ENCODE measurements around the gene SLC25A11. TPM values are rescaled to one million over a fixed set of nuclear protein-coding genes. Genes with fewer than 3 reads are reported as not detected.

Gene SLC25A11
- total RNA-seq, result 71.0 and 71.2 TPM in 2 replicates

GRCh38 chr17:4939796-4940554 lies at the start of gene SLC25A11, which contains the start of gene RNF167:
Gene SLC25A11, minus strand, starts transcription at chr17:4940046. Its CDS starts 136 bp downstream, at chr17:4939910.
Gene RNF167, plus strand, starts transcription at chr17:4940268. Its CDS starts 642 bp downstream, at chr17:4940910.

GRCh38 chr17:4986951-4987766 lies 47.3 kb upstream of the SLC25A11 start, which contains the start of gene CAMTA2:
Gene CAMTA2, minus strand, starts transcription at chr17:4987675. Its CDS starts 1,453 bp downstream, at chr17:4986222.

GRCh38 chr17:4967539-4968485 lies 28.0 kb upstream of the SLC25A11 start, which contains the start of gene SPAG7:
Gene SPAG7, minus strand, starts transcription at chr17:4967817. Its CDS starts 13 bp downstream, at chr17:4967804.

GRCh38 chr17:4950746-4951204 lies 10.9 kb upstream of the SLC25A11 start, which contains the start of gene ENO3:
Gene ENO3, plus strand, starts transcription at chr17:4951119. Its CDS starts 711 bp downstream, at chr17:4951830.

GRCh38 chr17:4948166-4948930 lies 8.5 kb upstream of the SLC25A11 start, which contains the start of gene PFN1:
Gene PFN1, minus strand, starts transcription at chr17:4948530. Its CDS starts 136 bp downstream, at chr17:4948394.

GRCh38 chr17:4931963-4932362 lies 7.9 kb downstream of the SLC25A11 start, which contains the start of gene GP1BA:
Gene GP1BA, plus strand, starts transcription at chr17:4932277. Its CDS starts 328 bp downstream, at chr17:4932605.

GRCh38 chr17:4903051-4903818 lies 36.6 kb downstream of the SLC25A11 start, which contains the start of gene CHRNE:
Gene CHRNE, minus strand, starts transcription at chr17:4903098. Its CDS starts 35 bp downstream, at chr17:4903063.

GRCh38 chr17:4899341-4900230 lies 40.3 kb downstream of the SLC25A11 start, which contains the start of gene C17orf107:
Gene C17orf107, plus strand, starts transcription at chr17:4899536. Its CDS starts 227 bp downstream, at chr17:4899763.

Other genes with a start within 250 kb of the SLC25A11 start
- gene PELP1, start 235.9 kb downstream of the SLC25A11 start, total RNA-seq, result 33.1 and 34.1 TPM in 2 replicates
- 10.1 and 15.7 TPM in 2 replicates for gene ARRB2, start 229.4 kb downstream of the SLC25A11 start, total RNA-seq
- 25.0 and 28.1 TPM in 2 replicates for gene MED11, start 208.6 kb downstream of the SLC25A11 start, total RNA-seq
- 0.28 TPM in 1 of 2 replicates, not detected in the other for gene ZMYND15, start 200.2 kb downstream of the SLC25A11 start, total RNA-seq
- gene CXCL16, start 200.1 kb downstream of the SLC25A11 start, total RNA-seq, result 16.3 and 16.7 TPM in 2 replicates
- gene TM4SF5, start 168.2 kb downstream of the SLC25A11 start, total RNA-seq, result not detected in 2 replicates
- gene VMO1, start 153.7 kb downstream of the SLC25A11 start, total RNA-seq, result 4.0 TPM in 1 of 2 replicates, not detected in the other
- not detected in 2 replicates for gene GLTPD2, start 151.1 kb downstream of the SLC25A11 start, total RNA-seq
- gene PSMB6, start 143.9 kb downstream of the SLC25A11 start, total RNA-seq, result 270 and 310 TPM in 2 replicates
- gene PLD2, start 132.9 kb downstream of the SLC25A11 start, total RNA-seq, result 12.7 and 24.6 TPM in 2 replicates
- 81.2 and 108 TPM in 2 replicates for gene MINK1, start 106.7 kb downstream of the SLC25A11 start, total RNA-seq
- gene C17orf107, start 40.5 kb downstream of the SLC25A11 start, total RNA-seq, result 1.1 and 1.2 TPM in 2 replicates
- 0.35 TPM in 1 of 2 replicates, not detected in the other for gene CHRNE, start 36.9 kb downstream of the SLC25A11 start, total RNA-seq
- gene GP1BA, start 7.8 kb downstream of the SLC25A11 start, total RNA-seq, result not detected in 2 replicates
- 60.5 and 75.3 TPM in 2 replicates for gene RNF167, start 222 bp upstream of the SLC25A11 start, total RNA-seq
- gene PFN1, start 8.5 kb upstream of the SLC25A11 start, total RNA-seq, result 1,491 and 1,690 TPM in 2 replicates
- 0.37 and 0.56 TPM in 2 replicates for gene ENO3, start 11.1 kb upstream of the SLC25A11 start, total RNA-seq
- gene SPAG7, start 27.8 kb upstream of the SLC25A11 start, total RNA-seq, result 62.1 and 64.7 TPM in 2 replicates
- 11.8 and 18.3 TPM in 2 replicates for gene CAMTA2, start 47.6 kb upstream of the SLC25A11 start, total RNA-seq
- gene INCA1, start 57.5 kb upstream of the SLC25A11 start, total RNA-seq, result 0.42 TPM in 1 of 2 replicates, not detected in the other
- 85.1 and 85.2 TPM in 2 replicates for gene KIF1C, start 57.9 kb upstream of the SLC25A11 start, total RNA-seq
- 0.35 and 0.70 TPM in 2 replicates for gene SLC52A1, start 95.4 kb upstream of the SLC25A11 start, total RNA-seq
- 0.14 and 0.71 TPM in 2 replicates for gene ZFP3, start 138.4 kb upstream of the SLC25A11 start, total RNA-seq
- 1.6 and 3.4 TPM in 2 replicates for gene ZNF232, start 171.8 kb upstream of the SLC25A11 start, total RNA-seq
- not detected in 2 replicates for gene USP6, start 176.0 kb upstream of the SLC25A11 start, total RNA-seq

All from airway epithelial cell (primary cell).